ENCODE results near the gene SLC39A10.
"Not testable (repeated sequence)": the region's sequence is repeated elsewhere in the genome, so short reads cannot be mapped to it uniquely, and the experiment has no call there.

Gene SLC39A10

DNA sequence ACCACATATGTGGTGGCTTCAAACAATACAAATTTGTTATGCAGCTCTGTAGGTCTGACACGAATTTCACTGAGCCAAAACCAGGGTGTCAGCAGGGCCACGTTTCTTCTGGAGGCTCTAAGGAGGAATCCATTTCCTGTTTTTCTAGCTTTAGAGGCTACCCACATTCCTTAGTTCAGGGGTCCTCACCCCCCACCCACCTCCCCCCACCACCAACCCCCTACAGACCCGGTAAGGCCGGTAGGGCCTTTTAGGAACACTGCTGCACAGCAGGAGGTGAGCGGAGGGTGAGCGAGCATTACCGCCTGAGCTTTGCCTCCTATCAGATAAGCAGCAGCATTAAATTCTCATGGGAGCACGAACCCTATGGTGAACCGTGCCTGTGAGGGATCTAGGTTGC is 10.6 kb upstream of the SLC39A10 start:
- TF ChIP-seq, protein P1, sequence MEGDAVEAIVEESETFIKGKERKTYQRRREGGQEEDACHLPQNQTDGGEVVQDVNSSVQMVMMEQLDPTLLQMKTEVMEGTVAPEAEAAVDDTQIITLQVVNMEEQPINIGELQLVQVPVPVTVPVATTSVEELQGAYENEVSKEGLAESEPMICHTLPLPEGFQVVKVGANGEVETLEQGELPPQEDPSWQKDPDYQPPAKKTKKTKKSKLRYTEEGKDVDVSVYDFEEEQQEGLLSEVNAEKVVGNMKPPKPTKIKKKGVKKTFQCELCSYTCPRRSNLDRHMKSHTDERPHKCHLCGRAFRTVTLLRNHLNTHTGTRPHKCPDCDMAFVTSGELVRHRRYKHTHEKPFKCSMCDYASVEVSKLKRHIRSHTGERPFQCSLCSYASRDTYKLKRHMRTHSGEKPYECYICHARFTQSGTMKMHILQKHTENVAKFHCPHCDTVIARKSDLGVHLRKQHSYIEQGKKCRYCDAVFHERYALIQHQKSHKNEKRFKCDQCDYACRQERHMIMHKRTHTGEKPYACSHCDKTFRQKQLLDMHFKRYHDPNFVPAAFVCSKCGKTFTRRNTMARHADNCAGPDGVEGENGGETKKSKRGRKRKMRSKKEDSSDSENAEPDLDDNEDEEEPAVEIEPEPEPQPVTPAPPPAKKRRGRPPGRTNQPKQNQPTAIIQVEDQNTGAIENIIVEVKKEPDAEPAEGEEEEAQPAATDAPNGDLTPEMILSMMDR (IDR thresholded peaks at IDR 0.05; ENCODE audit: low read depth, low read length) = no peak
- DNase-seq (ENCODE audit: extremely low read depth, low read depth) = no peak

DNA sequence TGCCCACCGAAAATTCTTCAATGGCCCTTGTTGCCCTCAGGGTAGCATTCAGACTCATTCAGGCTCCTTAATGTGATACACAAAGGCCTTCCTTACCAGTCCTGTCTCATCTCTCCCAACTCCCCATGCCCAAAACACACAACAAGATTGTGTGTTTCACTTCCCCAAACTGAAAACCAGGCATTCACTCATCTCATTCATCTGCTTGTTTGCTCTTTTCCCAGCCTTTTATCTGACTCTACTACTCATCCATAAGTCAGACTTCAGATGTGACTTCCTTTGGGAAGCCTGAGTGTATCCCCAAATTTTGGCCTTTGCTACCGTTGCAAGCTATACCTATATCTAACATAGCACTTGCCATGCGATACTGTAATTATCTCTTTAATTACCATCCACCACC is 9.7 kb upstream of the SLC39A10 start:
- TF ChIP-seq, protein P1 (IDR thresholded peaks at IDR 0.05; ENCODE audit: low read depth, low read length) = no peak
- DNase-seq (ENCODE audit: extremely low read depth, low read depth) = no peak

GRCh38 chr2:195648370-195648769 is 8.7 kb upstream of the SLC39A10 start:
- DNase-seq (ENCODE audit: extremely low read depth, low read depth) = not testable (repeated sequence)

DNA sequence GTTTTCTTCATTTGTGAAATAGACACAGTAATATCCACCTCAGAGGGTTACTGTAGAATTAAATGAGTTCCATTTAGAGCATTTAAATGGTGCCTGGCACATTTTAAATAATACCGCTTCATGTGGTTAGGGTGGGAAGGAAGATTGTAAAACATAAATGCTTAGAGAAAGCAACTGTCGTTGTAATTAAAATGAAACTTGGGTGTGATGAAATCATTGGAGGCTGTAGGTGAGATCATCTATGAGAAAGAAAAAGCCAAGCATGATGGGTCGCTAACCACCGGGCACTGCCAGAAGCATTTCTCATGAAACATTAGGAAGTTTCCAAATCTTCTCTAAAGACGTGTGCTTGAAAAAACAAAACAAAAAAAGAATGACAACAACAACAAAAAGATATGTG is 8.2 kb upstream of the SLC39A10 start:
- TF ChIP-seq, protein P1 (IDR thresholded peaks at IDR 0.05; ENCODE audit: low read depth, low read length) = no peak
- no peak for DNase-seq (ENCODE audit: extremely low read depth, low read depth)

DNA sequence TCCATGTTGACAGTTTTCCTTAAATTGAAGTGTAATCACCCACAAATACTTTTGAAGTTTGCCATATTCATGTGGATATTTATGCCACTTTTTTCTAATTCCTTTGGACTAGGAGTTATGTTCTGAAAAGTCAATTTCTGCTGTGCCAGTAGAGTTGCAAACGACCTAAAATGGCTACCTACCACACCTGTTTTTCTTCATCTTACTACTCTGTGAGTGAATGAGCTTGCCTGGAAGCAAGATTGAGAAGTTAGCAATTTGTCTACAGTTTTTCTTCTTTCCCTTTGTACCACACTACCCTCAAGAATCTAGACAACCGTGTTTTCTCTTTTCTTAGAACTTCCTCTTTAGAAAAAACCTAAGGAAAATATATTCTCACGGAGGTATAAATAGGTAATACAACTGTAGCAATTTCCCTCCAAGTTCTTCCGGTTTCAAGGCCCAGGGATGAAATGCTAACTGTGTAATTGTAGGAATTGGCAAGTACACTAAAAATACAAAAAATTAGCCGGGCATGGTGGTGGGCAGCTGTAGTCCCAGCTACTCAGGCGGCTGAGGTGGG is 7.3 kb upstream of the SLC39A10 start:
- DNase-seq (ENCODE audit: extremely low read depth, low read depth) = no peak
- TF ChIP-seq, protein P1 (IDR thresholded peaks at IDR 0.05; ENCODE audit: low read depth, low read length) = no peak

DNA sequence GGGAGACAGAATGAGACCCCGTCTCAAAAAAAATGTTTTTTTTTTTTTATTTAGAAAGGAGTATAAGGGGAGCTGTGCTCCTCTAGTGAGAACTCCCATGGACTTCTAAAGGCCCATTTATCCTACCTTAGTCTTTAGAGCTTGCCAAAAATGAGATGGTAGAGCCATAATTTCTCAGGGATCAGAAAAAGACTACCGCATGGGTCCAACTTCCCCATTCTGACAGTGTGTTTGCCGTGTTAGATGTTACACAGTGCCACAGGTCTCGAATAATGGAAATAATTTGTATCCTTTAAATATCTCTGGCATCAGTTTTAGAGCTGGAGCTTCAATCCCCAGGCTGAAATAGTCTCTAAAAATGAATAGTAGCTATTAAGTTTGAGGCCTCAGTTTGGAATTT is 6.0 kb upstream of the SLC39A10 start:
- DNase-seq (ENCODE audit: extremely low read depth, low read depth) = no peak
- TF ChIP-seq, protein P1 (IDR thresholded peaks at IDR 0.05; ENCODE audit: low read depth, low read length) = no peak

GRCh38 chr2:195652911-195653310 is 4.1 kb upstream of the SLC39A10 start:
- no peak for DNase-seq (ENCODE audit: extremely low read depth, low read depth)
- TF ChIP-seq, protein P1 (IDR thresholded peaks at IDR 0.05; ENCODE audit: low read depth, low read length) = no peak

DNA sequence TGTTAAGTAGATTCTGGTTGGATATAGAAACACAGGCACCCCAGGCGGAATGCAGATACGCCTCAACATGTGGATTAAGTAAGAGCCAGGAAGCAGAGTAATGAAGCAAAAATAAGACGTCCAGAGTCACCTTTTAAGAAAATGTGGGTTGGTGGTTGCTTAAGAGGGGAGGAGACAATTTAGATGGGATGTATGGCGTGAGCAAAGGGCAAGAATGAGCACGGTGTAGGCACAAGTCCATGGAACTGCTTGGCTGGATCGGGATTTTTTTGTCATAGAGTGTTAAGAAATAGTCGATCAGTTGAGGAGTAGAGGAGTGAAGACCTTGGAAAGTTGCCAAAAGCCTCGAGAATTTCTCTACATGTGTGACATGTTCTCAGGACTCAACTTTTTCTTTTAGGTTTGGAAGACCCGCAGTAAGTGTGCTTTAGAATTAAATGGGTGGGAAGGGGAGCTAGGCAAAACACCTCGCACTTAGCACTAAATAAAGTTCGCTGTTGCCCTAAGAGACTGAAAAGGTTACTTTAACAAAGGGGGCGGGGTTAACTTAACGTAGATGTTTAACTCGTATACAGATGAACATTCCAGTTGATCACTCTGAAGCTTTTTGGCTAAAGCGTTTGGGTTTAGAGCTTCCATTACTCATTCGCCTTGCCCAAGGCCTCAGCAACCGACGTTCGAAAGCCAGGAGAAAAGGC is 716 bp upstream of the SLC39A10 start:
- TF ChIP-seq, protein P1 (IDR thresholded peaks at IDR 0.05; ENCODE audit: low read depth, low read length) = no peak
- no peak for DNase-seq (ENCODE audit: extremely low read depth, low read depth)
